NB4 (cell line): ENCODE results near the gene IL21.

Experiments used
- MAX ChIP-seq: IDR thresholded peaks from 2 replicates; pipeline ENCODE4 v1.6.1; 2011; ENCODE audit warnings: low read depth, low read length
- MYC ChIP-seq: IDR thresholded peaks from 2 replicates; pipeline ENCODE4 v1.6.1; 2011; ENCODE audit warnings: low read depth, low read length
- POLR2A ChIP-seq: IDR thresholded peaks from 2 replicates; pipeline ENCODE4 v1.6.1; 2011; ENCODE audit warnings: mild to moderate bottlenecking; ENCODE audit not compliant: insufficient read length; ENCODE audit errors: extremely low read depth
- TF ChIP-seq, protein P1 (sequence below): IDR thresholded peaks from one replicate; pipeline ENCODE4 v1.5.1; 2012; ENCODE audit warnings: low read depth, low read length

DNA sequence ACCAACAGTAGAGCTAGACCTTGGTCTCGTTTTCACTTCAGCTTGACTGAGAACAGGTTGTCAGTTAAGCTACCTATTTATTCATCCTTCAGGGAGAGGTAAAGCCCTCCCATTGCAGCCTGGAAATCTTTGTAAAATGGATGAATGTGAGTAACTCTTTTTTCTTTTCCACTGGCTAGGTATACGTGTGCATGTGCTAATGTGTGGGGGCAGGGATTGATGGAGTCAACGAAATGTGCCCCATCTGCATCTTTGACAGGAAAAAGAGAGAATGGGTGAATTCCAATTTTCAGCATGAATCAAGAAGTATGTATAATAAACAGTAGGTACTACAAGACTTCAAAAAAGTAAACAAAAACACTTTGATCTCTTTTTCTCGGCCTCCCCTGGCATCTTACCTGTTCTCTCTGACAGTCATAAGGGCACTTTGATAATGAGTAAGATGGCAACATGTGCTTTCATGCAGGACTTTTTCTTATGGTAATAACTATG, at the start of gene IL21:
- TF ChIP-seq, protein P1, sequence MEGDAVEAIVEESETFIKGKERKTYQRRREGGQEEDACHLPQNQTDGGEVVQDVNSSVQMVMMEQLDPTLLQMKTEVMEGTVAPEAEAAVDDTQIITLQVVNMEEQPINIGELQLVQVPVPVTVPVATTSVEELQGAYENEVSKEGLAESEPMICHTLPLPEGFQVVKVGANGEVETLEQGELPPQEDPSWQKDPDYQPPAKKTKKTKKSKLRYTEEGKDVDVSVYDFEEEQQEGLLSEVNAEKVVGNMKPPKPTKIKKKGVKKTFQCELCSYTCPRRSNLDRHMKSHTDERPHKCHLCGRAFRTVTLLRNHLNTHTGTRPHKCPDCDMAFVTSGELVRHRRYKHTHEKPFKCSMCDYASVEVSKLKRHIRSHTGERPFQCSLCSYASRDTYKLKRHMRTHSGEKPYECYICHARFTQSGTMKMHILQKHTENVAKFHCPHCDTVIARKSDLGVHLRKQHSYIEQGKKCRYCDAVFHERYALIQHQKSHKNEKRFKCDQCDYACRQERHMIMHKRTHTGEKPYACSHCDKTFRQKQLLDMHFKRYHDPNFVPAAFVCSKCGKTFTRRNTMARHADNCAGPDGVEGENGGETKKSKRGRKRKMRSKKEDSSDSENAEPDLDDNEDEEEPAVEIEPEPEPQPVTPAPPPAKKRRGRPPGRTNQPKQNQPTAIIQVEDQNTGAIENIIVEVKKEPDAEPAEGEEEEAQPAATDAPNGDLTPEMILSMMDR = no peak
- TF ChIP-seq MAX (no peak), POLR2A (no peak), MYC (no peak)
